RWPE1 (cell line): Measurements from ENCODE around the gene LOXL4.

Experiments
- CTCF ChIA-PET: fragments of 350-600 bp; sonication (Branson Sonifier 250); formaldehyde crosslinking; extraction: SDS; loops from one replicate; lab custom pipeline; 2021; lab: Yijun Ruan, JAX
- POLR2A ChIA-PET: fragments of 400-600 bp; formaldehyde crosslinking; extraction: SDS; loops from one replicate; lab custom pipeline; 2020; ENCODE audit warnings: antibody characterized with exemption; ENCODE audit not compliant: low non-redundant PET; lab: Yijun Ruan, JAX
- DNase-seq: peaks from one replicate; pipeline ENCODE4 v3.0.0; 2012; ENCODE audit warnings: low spot score
- H3K27ac ChIP-seq: fragments of 450-650 bp; 2 replicates; pipeline ENCODE4 v1.5.1; 2017
- TF ChIP-seq, protein P1 (sequence below): fragments of 450-650 bp; conservative IDR thresholded peaks from 2 replicates; pipeline ENCODE4 v1.5.1; 2017; ENCODE audit warnings: low read depth, mild to moderate bottlenecking

The LOXL4 gene

DNA sequence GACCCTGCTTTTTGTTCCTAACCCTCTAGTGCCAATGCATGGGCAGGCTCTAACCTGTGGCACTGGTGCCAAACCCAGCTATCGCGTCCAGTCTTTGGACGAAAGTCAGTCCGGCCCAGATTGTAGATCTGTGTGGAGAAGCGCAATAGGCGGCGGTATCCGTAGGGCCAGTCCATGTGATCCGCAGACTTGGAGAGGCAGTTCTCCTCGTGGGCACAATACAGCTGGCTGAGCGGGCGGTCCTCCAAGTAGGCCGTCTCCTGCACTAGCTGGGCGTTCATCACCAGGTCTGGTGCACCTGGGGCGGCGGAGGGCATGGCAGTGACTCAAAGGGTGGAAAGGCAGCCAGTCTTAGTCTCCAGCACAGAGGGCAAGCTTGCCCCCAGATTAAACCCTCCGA is 14.5 kb downstream of the LOXL4 start:
- no peak for DNase-seq
- TF ChIP-seq, protein P1, sequence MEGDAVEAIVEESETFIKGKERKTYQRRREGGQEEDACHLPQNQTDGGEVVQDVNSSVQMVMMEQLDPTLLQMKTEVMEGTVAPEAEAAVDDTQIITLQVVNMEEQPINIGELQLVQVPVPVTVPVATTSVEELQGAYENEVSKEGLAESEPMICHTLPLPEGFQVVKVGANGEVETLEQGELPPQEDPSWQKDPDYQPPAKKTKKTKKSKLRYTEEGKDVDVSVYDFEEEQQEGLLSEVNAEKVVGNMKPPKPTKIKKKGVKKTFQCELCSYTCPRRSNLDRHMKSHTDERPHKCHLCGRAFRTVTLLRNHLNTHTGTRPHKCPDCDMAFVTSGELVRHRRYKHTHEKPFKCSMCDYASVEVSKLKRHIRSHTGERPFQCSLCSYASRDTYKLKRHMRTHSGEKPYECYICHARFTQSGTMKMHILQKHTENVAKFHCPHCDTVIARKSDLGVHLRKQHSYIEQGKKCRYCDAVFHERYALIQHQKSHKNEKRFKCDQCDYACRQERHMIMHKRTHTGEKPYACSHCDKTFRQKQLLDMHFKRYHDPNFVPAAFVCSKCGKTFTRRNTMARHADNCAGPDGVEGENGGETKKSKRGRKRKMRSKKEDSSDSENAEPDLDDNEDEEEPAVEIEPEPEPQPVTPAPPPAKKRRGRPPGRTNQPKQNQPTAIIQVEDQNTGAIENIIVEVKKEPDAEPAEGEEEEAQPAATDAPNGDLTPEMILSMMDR = no peak
- POLR2A ChIA-PET = no interaction called here
- no peak overlapping the region for H3K27ac ChIP-seq
- CTCF ChIA-PET = interaction anchor here (0.6 to 1.3 kb wide), 3 partner anchors 86 to 1336 kb away, joined by 3 read pairs; no protein-coding TSS in a partner anchor

DNA sequence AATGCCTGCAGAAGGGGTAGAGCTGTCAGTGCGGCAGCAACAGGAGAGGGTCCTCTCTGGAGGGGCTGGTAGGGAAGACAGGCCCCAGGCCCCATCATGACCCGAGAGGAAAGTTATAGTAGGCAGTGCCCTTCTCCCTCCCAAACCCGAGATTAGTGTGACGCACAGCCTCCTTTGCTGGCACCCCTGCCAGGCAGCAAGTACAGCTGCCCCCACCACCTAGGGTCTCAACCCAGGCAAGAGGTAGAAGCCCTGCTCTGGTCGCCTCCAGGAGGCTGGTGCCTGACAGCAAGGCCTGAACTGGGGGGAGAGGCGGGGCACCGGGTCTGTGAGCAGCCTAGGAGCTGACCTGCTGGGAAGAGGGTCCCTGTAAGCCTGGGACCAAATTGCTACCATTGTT is 15.5 kb downstream of the LOXL4 start:
- DNase-seq = no peak
- TF ChIP-seq, protein P1 = no peak
- ChIA-PET CTCF (interaction anchor here (0.7 kb wide), 1 partner anchor 91 kb away, joined by 3 read pairs; no protein-coding TSS in a partner anchor), POLR2A (no interaction called here)
- H3K27ac ChIP-seq = no peak overlapping the region

DNA sequence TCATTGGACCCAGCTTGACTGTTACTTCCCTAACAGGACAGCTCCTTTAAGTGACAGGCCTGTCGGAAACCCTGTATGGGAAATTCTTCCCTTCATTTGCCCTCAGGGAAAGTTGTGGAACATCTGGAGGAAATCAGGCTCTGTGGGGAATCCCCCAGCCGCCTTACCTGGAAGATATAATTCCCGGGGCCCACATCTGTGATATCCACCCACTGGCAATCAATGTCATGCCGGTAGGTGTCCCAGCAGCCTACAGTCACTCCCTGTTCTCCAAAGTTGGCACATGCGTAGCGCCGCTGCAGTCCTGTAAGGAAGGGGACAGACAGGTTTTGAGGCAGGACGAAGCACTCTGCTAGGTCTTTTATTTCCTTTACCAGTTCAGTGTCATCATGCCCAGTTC is 16.6 kb downstream of the LOXL4 start:
- ChIA-PET POLR2A (no interaction called here), CTCF (no interaction called here)
- TF ChIP-seq, protein P1 = no peak
- DNase-seq = no peak
- no peak overlapping the region for H3K27ac ChIP-seq

DNA sequence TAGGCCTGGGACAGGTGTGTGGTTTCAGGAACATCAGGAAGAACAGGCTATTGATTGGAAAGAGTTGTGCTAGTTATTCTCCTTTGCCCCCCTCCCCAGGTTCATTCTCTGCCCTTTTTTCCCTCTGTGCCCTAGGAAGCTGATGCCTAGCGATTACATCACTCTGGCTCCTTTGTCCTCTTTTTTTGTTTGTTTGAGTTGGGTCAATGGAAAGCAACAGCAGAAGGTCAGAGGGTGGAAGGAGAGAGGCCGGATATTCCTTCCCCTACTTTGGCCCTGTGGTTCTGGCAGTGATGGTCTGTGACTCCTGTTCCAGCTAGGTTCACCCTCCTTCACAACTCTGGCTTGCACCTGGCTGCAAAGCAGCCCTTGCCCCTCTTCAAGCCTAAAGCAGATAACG is 18.9 kb downstream of the LOXL4 start:
- DNase-seq = no peak
- ChIA-PET CTCF (interaction anchor here (0.6 kb wide), 1 partner anchor 65 kb away, joined by 3 read pairs; no protein-coding TSS in a partner anchor), POLR2A (no interaction called here)
- TF ChIP-seq, protein P1 = no peak
- H3K27ac ChIP-seq = no peak overlapping the region

DNA sequence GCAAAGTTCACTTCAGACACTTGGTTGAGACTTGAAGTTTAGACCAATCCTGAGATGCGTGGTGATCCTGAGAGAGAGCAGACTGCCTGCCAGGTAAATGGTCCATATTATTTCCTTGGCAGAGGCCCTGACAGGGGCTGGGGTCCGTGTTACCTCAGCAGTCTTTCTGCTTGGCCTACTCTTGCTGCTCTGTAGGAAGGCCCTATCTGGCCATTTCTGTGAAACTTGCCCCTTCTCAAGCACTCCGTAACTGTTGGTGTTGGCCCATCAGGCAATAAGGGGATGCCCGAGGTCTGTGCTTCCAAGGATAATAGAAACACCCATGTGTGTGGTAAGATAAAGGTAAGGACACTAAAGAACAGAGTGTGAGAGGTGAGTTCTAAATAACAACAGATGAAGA is 20.0 kb downstream of the LOXL4 start:
- TF ChIP-seq, protein P1 = no peak
- ChIA-PET POLR2A (no interaction called here), CTCF (no interaction called here)
- H3K27ac ChIP-seq = no peak overlapping the region
- no peak for DNase-seq

DNA sequence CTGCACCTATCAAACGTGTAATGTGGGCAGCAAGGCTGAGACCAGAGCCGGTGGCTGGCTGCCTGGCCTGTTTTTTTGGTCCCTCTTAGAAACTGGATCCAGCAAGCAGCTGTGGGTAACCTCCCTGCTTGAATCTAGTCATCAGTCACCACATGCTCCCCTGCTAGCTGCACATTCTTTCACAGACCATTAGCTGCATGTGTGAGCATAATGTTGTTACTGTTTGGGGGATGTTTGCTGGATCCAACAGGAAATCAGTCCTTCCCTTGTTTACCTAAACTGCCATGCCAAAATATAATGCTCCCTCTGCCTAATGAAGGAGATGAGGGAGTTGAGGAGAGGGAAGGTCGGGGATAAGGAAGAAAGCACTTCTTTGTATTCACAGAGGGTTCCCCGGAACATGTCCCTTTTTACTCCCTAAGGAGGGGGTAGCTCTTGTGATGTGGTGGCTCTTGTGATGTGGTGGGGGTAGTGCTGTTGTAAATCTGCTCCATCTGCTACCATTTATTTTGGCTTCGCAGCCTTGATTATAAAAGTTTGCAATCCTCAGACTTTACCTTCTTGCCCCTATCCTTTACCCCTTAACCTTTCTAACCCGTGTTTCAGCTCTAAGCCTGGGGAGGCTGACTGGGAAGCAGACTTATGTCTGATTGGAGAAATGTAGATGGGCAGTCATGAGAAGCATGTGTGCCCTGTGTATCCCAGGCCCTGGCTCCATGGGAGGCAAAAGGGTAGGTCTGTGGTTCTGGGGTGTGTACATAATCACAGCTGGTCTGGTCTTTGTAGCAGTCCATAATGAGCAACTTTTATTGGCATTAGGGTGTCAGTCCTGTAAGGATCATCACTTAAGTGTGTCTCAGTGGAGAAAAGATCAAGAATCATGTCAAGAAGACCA is 20.8 kb downstream of the LOXL4 start:
- H3K27ac ChIP-seq = no peak overlapping the region
- POLR2A ChIA-PET = no interaction called here
- no peak for DNase-seq
- TF ChIP-seq, protein P1 = no peak
- CTCF ChIA-PET = interaction anchor here (0.7 kb wide), 1 partner anchor 128 kb away, joined by 3 read pairs; no protein-coding TSS in a partner anchor
